Measurements from ENCODE around the gene ERI3. TPM values are rescaled to one million over a fixed set of nuclear protein-coding genes. Genes with fewer than 3 reads are reported as not detected.
A peak's percentile ranks its signal among the peaks of the same experiment; 100 is the strongest.

ERI3 gene
- polyA plus RNA-seq, 1 donor from 2014 or later, result 92.5 TPM

GRCh38 chr1:44240802-44241671 lies 114.0 kb downstream of the ERI3 start:
- Histone ChIP-seq H3K9me3 (ENCODE audit: low read length) (no peaks in the 10 kb centered on the region), H4K20me1 (ENCODE audit: insufficient read depth) (no peaks in the 10 kb centered on the region), H2AFZ (ENCODE audit: low read depth, low read length) (no peak overlapping the region), H3K9me2 (ENCODE audit: insufficient read depth, low read length) (no peaks in the 10 kb centered on the region), H3K9ac (ENCODE audit: low read length) (peak overlapping the region; percentile 3), H3K27ac (ENCODE audit: low read length) (peak overlapping the region; percentile 43), H3F3A (ENCODE audit: insufficient read depth, low read length, poor library complexity, severe bottlenecking) (peaks cover 3% of the 10 kb centered on the region), H3K4me2 (ENCODE audit: low read length) (no peak overlapping the region), H3K36me3 (ENCODE audit: insufficient read depth, low read length) (no peaks in the 10 kb centered on the region), H3K4me3 (ENCODE audit: low read length) (peak overlapping the region; percentile 28), H3K79me2 (replicated peaks; ENCODE audit: insufficient read depth, low read length) (no peaks in the 10 kb centered on the region), H3K27me3 (ENCODE audit: insufficient read depth, low read depth, low read length) (no peaks in the 10 kb centered on the region)
- TF ChIP-seq REST (IDR thresholded peaks at IDR 0.05; ENCODE audit: borderline replicate concordance) (no peak), EP300 (conservative IDR thresholded peaks at IDR 0.05; ENCODE audit: poor library complexity, severe bottlenecking) (peak; percentile 13), POLR2AphosphoS5 (IDR thresholded peaks at IDR 0.05) (no peak), EZH2 (IDR thresholded peaks at IDR 0.05; ENCODE audit: borderline replicate concordance, insufficient read depth, low read length, poor library complexity, severe bottlenecking) (no peak)

GRCh38 chr1:44239961-44240371 lies 115.1 kb downstream of the ERI3 start:
- Histone ChIP-seq H3K36me3 (ENCODE audit: insufficient read depth, low read length) (no peaks in the 10 kb centered on the region), H3K9me3 (ENCODE audit: low read length) (no peaks in the 10 kb centered on the region), H3K9ac (ENCODE audit: low read length) (no peak overlapping the region), H4K20me1 (ENCODE audit: insufficient read depth) (no peaks in the 10 kb centered on the region), H3K9me2 (ENCODE audit: insufficient read depth, low read length) (no peaks in the 10 kb centered on the region), H3K27me3 (ENCODE audit: insufficient read depth, low read depth, low read length) (no peaks in the 10 kb centered on the region), H3K4me2 (ENCODE audit: low read length) (no peak overlapping the region), H3F3A (ENCODE audit: insufficient read depth, low read length, poor library complexity, severe bottlenecking) (peaks cover 3% of the 10 kb centered on the region), H3K4me3 (ENCODE audit: low read length) (no peak overlapping the region), H3K27ac (ENCODE audit: low read length) (no peak overlapping the region), H2AFZ (ENCODE audit: low read depth, low read length) (no peak overlapping the region), H3K79me2 (replicated peaks; ENCODE audit: insufficient read depth, low read length) (no peaks in the 10 kb centered on the region)
- TF ChIP-seq REST (IDR thresholded peaks at IDR 0.05; ENCODE audit: borderline replicate concordance), result no peak
- no peak for TF ChIP-seq TAF1 (IDR thresholded peaks at IDR 0.05; ENCODE audit: low read depth)
- no peak for TF ChIP-seq SMC3 (conservative IDR thresholded peaks at IDR 0.05; ENCODE audit: poor library complexity)
- TF ChIP-seq MXI1 (conservative IDR thresholded peaks at IDR 0.05; ENCODE audit: poor library complexity, severe bottlenecking), result no peak
- no peak for TF ChIP-seq CTCF (IDR thresholded peaks at IDR 0.05; ENCODE audit: poor library complexity, severe bottlenecking)
- TF ChIP-seq EP300 (conservative IDR thresholded peaks at IDR 0.05; ENCODE audit: poor library complexity, severe bottlenecking), result no peak
- TF ChIP-seq RAD21 (conservative IDR thresholded peaks at IDR 0.05), result no peak
- TF ChIP-seq EZH2 (IDR thresholded peaks at IDR 0.05; ENCODE audit: borderline replicate concordance, insufficient read depth, low read length, poor library complexity, severe bottlenecking), result no peak
- TF ChIP-seq POLR2AphosphoS5 (IDR thresholded peaks at IDR 0.05), result no peak
